ENCODE data around the gene WDFY2.

DNA sequence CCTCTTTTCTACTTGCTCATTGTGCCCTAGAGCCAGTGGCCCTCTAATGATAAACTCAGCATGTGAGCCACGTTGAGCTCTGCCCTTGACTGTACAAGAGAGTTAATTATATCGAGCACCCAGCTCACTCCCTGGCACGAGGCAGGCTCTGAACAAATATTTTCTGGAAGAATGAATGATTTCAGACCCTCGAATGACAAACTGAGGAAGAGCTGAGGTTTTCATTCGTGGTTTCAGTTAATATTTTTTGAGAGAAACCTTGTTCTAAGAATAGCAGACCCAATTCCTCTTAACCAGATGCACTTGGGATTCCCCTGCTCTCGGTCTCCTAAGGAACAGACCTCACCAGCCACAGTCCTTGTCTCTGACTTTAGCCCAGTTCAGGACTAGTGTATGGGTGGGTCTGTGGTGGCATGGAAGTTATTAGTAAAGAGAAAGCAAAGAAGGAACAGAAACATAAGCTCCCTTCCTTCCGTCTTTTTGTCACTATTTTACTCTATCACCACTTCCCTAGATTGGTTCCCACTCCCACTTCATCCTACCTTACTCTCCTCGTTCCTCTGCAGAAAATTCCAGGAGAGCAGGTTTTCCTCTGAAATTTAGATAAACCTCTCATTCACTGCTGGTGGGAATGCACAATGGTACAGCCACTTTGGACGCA, 22.1 kb upstream of the WDFY2 start:
- TF ChIP-seq, protein P1, sequence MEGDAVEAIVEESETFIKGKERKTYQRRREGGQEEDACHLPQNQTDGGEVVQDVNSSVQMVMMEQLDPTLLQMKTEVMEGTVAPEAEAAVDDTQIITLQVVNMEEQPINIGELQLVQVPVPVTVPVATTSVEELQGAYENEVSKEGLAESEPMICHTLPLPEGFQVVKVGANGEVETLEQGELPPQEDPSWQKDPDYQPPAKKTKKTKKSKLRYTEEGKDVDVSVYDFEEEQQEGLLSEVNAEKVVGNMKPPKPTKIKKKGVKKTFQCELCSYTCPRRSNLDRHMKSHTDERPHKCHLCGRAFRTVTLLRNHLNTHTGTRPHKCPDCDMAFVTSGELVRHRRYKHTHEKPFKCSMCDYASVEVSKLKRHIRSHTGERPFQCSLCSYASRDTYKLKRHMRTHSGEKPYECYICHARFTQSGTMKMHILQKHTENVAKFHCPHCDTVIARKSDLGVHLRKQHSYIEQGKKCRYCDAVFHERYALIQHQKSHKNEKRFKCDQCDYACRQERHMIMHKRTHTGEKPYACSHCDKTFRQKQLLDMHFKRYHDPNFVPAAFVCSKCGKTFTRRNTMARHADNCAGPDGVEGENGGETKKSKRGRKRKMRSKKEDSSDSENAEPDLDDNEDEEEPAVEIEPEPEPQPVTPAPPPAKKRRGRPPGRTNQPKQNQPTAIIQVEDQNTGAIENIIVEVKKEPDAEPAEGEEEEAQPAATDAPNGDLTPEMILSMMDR (conservative IDR thresholded peaks at IDR 0.05), result no peak
- no peak for TF ChIP-seq EZH2 (IDR thresholded peaks at IDR 0.05; ENCODE audit: low read depth)

All from PC-9 (cell line).